Suppressor macrophage (primary cell): ENCODE results near the gene GPR25.

ENCODE experiments used
- DNase-seq, 4 experiments: peaks; one replicate each; pipeline ENCODE4 v3.0.0-alpha.2; 2020 to 2022

The GPR25 gene

DNA sequence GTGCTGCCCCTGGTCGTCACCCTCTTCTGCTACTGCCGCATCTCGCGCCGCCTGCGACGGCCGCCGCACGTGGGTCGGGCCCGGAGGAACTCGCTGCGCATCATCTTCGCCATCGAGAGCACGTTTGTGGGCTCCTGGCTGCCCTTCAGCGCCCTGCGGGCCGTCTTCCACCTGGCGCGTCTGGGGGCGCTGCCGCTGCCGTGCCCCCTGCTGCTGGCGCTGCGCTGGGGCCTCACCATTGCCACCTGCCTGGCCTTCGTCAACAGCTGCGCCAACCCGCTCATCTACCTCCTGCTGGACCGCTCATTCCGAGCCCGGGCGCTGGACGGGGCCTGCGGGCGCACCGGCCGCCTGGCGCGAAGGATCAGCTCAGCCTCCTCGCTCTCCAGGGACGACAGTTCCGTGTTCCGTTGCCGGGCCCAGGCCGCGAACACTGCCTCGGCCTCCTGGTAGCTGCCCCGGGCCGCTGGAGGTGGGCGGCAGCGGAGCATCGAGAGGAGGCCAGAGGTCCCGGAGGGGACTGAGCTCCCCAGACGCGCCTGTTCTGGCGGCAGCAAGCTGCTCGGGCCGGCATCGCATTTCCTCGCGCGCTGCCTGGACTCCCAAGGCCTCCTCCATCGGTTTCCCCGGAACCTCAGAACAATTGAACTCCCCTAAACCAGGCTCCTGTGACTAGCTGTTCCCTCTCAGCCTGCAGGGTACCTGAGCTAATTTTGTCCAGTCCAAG lies 1.1 kb downstream of the GPR25 start:
- DNase-seq: peak in 2 of 4 experiments; percentile 23 to 24

DNA sequence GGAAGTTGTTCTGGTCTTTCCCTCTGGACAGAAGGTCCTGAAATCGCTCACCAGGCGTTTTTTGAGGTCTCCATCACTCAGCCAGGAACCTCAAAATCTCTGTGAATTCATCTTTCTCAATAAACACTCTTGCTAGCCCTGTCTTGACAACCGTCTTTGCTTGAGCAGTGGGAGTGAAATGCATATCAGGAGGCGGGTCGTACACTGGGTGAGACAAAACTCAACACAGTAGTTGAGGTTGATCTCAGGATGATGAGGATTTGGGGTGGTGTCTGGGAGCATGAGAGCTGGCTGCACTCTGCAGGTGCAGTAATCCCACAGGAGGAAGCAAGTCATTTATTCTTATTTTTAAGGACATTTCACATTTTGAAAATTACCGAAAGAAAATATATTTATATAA lies 1.9 kb downstream of the GPR25 start:
- DNase-seq: no peak

GRCh38 chr1:200875416-200875815 lies 2.6 kb downstream of the GPR25 start:
- DNase-seq: no peak

DNA sequence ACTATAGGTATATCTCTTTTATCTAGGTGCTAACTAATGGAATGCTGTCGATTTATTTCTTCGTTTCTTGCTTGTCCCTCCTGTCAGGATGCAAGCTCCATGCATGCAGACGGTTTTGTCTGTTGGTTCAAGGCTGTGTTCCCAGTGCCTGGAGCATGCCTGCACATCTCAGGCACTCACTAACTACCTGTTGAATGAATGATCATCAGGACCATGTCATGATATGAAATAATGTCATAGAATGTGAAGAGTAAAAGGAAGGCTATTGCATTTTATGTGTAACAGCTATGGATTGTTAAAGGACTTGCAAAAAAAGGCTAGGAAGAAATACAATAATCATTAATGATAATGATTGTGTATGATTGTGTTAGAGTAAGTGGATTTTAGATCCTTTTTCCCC lies 4.2 kb downstream of the GPR25 start:
- no peak for DNase-seq

- DNase-seq: no peak
These were observed 5.2 kb downstream of the GPR25 start for GRCh38 chr1:200877839-200878551.

DNA sequence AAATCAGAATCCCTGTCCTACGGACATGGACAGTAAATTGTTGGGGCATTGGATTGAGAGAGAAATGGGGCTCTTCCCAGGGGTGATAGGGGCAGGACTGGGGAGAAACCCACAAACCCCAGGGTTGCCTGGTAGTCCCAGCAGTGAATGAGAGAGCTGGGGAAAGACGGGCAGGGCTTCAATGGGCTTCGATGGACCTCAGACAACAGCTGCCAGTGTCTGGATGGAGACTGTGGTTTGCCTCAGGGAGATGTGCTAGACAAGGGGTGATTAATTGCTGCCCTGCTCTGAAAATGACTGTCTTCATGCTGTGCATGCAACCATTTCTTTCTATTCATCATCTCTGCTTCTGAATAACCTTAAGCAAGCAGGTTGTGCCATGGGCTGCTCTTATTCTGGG lies 7.4 kb downstream of the GPR25 start:
- no peak for DNase-seq

DNA sequence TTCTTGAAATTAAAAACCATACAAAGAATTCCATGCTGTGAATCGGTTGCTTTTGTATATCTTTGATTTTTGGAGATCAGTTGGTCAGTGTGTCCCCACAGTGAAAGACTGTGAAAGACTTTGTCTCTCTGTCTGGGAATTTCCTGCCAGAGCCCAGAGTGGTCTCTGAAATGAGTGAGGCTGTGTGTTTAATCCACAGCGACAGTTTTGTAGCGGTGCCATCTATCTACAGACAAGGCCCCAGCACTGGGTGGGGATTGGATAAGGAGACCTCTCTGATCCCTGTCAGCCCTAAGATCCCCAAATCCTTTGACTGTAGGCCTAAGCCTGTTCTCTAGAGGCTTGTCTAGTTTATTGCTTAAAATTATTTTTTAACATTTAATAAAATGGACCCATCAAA lies 10.3 kb downstream of the GPR25 start:
- DNase-seq: no peak

- no peak for DNase-seq
These were observed 13.0 kb downstream of the GPR25 start for GRCh38 chr1:200885623-200886402.

DNA sequence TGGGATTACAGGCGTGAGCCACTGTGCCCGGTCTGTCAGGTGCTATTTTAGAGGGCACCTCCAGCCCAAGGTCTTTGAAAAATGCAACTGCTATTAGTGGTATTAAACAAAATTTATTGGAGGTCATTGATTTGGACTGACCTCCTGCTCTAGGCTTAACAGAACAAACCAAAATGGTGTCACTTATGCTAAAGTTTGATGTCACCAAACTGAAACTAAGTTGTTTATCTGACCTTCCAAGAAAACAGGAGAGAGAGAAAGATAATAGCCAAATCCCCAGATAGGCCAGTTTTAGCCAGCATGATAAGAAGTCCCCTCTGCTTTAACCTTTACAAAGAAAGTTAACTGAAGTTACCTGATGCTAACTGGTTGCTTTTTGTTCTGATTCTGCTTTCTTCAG lies 13.8 kb downstream of the GPR25 start:
- no peak for DNase-seq

DNA sequence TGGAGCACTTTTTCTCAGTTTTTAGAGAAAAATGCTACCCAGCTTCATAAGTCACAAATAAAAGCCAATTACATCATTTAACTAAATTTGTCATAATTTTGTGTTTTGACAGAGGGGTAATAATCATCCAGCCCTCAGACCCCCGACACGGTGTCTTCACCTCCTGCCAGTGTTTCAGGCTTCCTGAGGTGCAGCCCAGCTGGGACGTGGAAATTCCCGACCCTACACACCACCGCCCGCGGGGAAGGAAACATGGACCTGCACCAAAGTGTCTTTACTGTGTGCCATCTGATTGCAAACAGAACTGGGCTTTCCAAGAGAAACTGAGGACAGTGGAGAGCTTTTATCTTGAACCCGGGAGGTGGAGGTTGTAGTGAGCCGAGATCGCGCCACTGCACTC lies 14.3 kb downstream of the GPR25 start:
- DNase-seq: no peak

GRCh38 chr1:200887772-200888348 lies 15.1 kb downstream of the GPR25 start:
- DNase-seq: no peak

- DNase-seq: peak; percentile 44 to 68 (median 59)
These were observed 15.6 kb downstream of the GPR25 start for GRCh38 chr1:200888349-200888838.

DNA sequence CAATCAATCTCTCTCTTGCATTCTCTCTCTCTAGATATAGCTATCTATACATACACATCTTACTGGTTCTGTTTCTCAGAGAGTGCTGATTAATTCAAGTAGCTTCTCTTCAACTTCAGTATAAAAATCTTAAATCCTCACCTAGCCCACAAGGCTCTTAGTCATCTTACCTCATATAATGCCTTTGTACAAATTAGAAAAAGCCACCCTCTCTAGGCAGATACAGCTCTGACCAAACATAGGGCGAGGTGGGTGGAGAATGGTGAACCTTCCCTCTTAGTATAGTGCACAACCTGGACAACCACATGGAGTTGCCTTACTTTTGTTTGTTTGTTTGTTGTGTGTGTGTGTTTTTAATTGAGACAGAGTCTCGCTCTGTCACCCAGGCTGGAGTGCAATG lies 16.8 kb downstream of the GPR25 start:
- DNase-seq: no peak

GRCh38 chr1:200890027-200890426 lies 17.2 kb downstream of the GPR25 start:
- DNase-seq: no peak

GRCh38 chr1:200890818-200891773 lies 18.3 kb downstream of the GPR25 start:
- peak; percentile 31 to 67 (median 53) for DNase-seq

DNA sequence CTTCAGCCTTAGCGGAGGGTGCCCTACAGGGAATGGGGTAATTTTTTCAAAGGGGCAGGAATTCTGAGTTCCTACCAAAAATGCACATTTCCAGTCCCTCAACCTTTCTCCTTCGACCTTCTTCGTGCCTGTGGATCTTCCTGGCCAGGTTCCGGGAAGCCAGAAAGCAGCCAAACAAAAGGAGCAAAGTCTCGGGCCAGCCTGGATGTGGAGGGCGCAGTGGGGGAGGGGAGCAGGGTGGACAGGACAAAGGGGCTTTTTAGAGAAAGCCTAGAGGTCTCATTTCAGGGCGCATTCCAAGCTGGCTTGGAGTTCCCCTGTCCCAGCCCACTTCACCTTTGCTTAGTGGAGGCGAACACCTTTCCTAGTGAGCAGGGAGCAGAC lies 19.0 kb downstream of the GPR25 start:
- DNase-seq: no peak

GRCh38 chr1:200892546-200892945 lies 19.8 kb downstream of the GPR25 start:
- DNase-seq: no peak

- no peak for DNase-seq
These were observed 20.2 kb downstream of the GPR25 start for GRCh38 chr1:200892958-200893357.

- DNase-seq: no peak
These were observed 20.7 kb downstream of the GPR25 start for GRCh38 chr1:200893411-200893901.

- no peak for DNase-seq
These were observed 22.1 kb downstream of the GPR25 start, which contains the start of gene INAVA for GRCh38 chr1:200894712-200895442. Gene INAVA, plus strand, starts transcription at chr1:200894900. Its CDS starts 3,501 bp downstream, at chr1:200898401.

DNA sequence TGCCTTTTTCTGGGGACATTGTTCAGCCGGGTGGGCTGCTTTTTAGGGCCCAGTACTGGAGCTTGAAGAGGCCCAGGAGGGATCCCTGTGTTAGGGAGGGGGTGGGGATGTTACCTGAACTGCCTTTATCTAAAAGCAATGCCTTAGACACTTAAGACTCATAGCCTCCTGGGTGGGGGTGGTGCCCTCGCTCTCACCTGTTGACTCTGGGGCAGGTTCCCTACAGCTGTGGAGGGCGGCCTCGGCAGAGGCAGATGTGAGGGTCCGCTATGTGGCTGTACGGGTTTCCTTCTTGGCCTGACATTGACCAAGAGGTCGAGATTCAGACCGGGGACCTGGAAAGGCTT lies 22.6 kb downstream of the GPR25 start:
- DNase-seq: no peak
